Smooth muscle cell (in vitro differentiated cells): ENCODE measurements around the gene SLC16A11. TPM values are rescaled to one million over a fixed set of nuclear protein-coding genes. Genes with fewer than 3 reads are reported as not detected.

Experiments
- DNase-seq: peaks from one replicate; lab custom pipeline; 2025; ENCODE audit not compliant: unreplicated experiment; lab: John Stamatoyannopoulos, UW
- H2AFZ ChIP-seq: fragments of 200-600 bp; sonication (generic); 2 replicates; pipeline ENCODE4 v1.6.0; 2016; ENCODE audit warnings: antibody characterized with exemption, low read depth, mild to moderate bottlenecking
- H3F3A ChIP-seq: fragments of 200-600 bp; sonication (generic); 2 replicates; pipeline ENCODE4 v1.6.0; 2017; ENCODE audit warnings: antibody characterized with exemption, low read depth
- H3K27ac ChIP-seq: fragments of 200-600 bp; sonication (generic); 2 replicates; pipeline ENCODE4 v1.5.1; 2016; ENCODE audit warnings: low read depth, mild to moderate bottlenecking
- H3K27me3 ChIP-seq: fragments of 200-600 bp; sonication (generic); 2 replicates; pipeline ENCODE4 v1.6.1; 2016; ENCODE audit warnings: low read depth, mild to moderate bottlenecking
- H3K36me3 ChIP-seq: fragments of 200-600 bp; sonication (generic); 2 replicates; pipeline ENCODE4 v1.5.1; 2016; ENCODE audit warnings: low read depth
- H3K4me1 ChIP-seq: fragments of 200-600 bp; sonication (generic); 2 replicates; pipeline ENCODE4 v1.5.1; 2016; ENCODE audit warnings: low read depth
- H3K4me2 ChIP-seq: fragments of 200-600 bp; sonication (generic); 2 replicates; pipeline ENCODE4 v1.6.0; 2016; ENCODE audit warnings: mild to moderate bottlenecking
- H3K4me3 ChIP-seq: fragments of 200-600 bp; sonication (generic); 2 replicates; pipeline ENCODE4 v1.5.1; 2016; ENCODE audit warnings: mild to moderate bottlenecking
- H3K79me2 ChIP-seq: fragments of 200-600 bp; sonication (generic); 2 replicates; pipeline ENCODE4 v1.6.0; 2016; ENCODE audit warnings: low read depth, mild to moderate bottlenecking
- H3K9ac ChIP-seq: fragments of 200-600 bp; sonication (generic); 2 replicates; pipeline ENCODE4 v1.6.0; 2016; ENCODE audit warnings: low read depth
- H3K9me3 ChIP-seq: fragments of 200-600 bp; sonication (generic); replicated peaks from 2 replicates; pipeline ENCODE4 v1.5.1; 2016; ENCODE audit warnings: low read depth
- H4K20me1 ChIP-seq: fragments of 200-600 bp; sonication (generic); 2 replicates; pipeline ENCODE4 v1.6.0; 2016; ENCODE audit warnings: low read depth
- CTCF ChIP-seq: fragments of 200-600 bp; sonication (generic); IDR thresholded peaks from 2 replicates; pipeline ENCODE4 v1.5.1; 2017; ENCODE audit warnings: borderline replicate concordance, mild to moderate bottlenecking, antibody characterized with exemption; ENCODE audit not compliant: insufficient read depth, poor library complexity, severe bottlenecking
- WGBS: methylation state at CpG from one replicate; pipeline ENCODE4 v1.1.7; 2016; ENCODE audit warnings: low lambda C conversion rate; 5-methylcytosine and 5-hydroxymethylcytosine counted together
- polyA plus RNA-seq: library from polyadenylated mRNA; unstranded; fragments of >200 nt; fragmentation: Nextera tagmentation; extraction: Ambion mirVana; gene quantifications from 2 replicates; pipeline ENCODE4 v1.2.1, GENCODE V29; 2016
- total RNA-seq: library from RNA; depleted of rRNA; stranded (reverse); fragments of >200 nt; gene quantifications from 2 replicates; pipeline ENCODE4 v1.2.3, GENCODE V29; 2014

SLC16A11 gene
- total and polyA plus RNA-seq, 2 experiments from 2014 or later: 0.36 to 0.80 TPM

GRCh38 chr17:7034955-7035590, 8.8 kb downstream of the SLC16A11 start:
- Histone ChIP-seq H2AFZ (peak overlapping the region; percentile 74), H3K79me2 (no peaks in the 10 kb centered on the region), H3K27ac (peak overlapping the region; percentile 43), H3F3A (peaks cover 4% of the 10 kb centered on the region), H3K4me1 (peaks cover 4% of the 10 kb centered on the region), H3K4me3 (peak overlapping the region; percentile 68), H3K36me3 (no peaks in the 10 kb centered on the region), H3K4me2 (peak overlapping the region; percentile 94), H3K27me3 (no peaks in the 10 kb centered on the region), H4K20me1 (no peaks in the 10 kb centered on the region), H3K9ac (peak overlapping the region; percentile 19), H3K9me3 (no peaks in the 10 kb centered on the region)
- DNase-seq: no peak
- 27% methylated on average over 7 of the region's 7 CpGs for WGBS
- TF ChIP-seq CTCF: no peak

- Histone ChIP-seq H3K4me2 (no peak overlapping the region), H3K27ac (no peak overlapping the region), H3K9ac (no peak overlapping the region), H2AFZ (no peak overlapping the region), H3K4me1 (no peaks in the 10 kb centered on the region), H3K79me2 (no peaks in the 10 kb centered on the region), H3F3A (no peaks in the 10 kb centered on the region), H3K4me3 (no peak overlapping the region), H4K20me1 (no peaks in the 10 kb centered on the region), H3K36me3 (no peaks in the 10 kb centered on the region), H3K27me3 (no peaks in the 10 kb centered on the region), H3K9me3 (no peaks in the 10 kb centered on the region)
- DNase-seq: no peak
- WGBS: 92% methylated on average over 8 of the region's 8 CpGs
- no peak for TF ChIP-seq CTCF
Observed at GRCh38 chr17:7029659-7030058, 14.2 kb downstream of the SLC16A11 start.

GRCh38 chr17:7029096-7029495, 14.8 kb downstream of the SLC16A11 start:
- Histone ChIP-seq H3K27me3 (no peaks in the 10 kb centered on the region), H3F3A (no peaks in the 10 kb centered on the region), H3K4me3 (no peak overlapping the region), H3K4me2 (no peak overlapping the region), H4K20me1 (no peaks in the 10 kb centered on the region), H3K36me3 (no peaks in the 10 kb centered on the region), H3K9ac (no peak overlapping the region), H3K9me3 (no peaks in the 10 kb centered on the region), H2AFZ (no peak overlapping the region), H3K4me1 (no peaks in the 10 kb centered on the region), H3K79me2 (no peaks in the 10 kb centered on the region), H3K27ac (no peak overlapping the region)
- DNase-seq: no peak
- WGBS: 89% methylated on average over 3 of the region's 3 CpGs
- no peak for TF ChIP-seq CTCF

- H3K9me3 ChIP-seq: no peaks in the 10 kb centered on the region
- H3K36me3 ChIP-seq: no peaks in the 10 kb centered on the region
- no peaks in the 10 kb centered on the region for H4K20me1 ChIP-seq
- H3K4me1 ChIP-seq: no peaks in the 10 kb centered on the region
- no peak for TF ChIP-seq CTCF
- H3K27me3 ChIP-seq: peaks cover 12% of the 10 kb centered on the region
- 96% methylated on average over 13 of the region's 13 CpGs for WGBS
- H3K9ac ChIP-seq: no peak overlapping the region
- DNase-seq: no peak
- H2AFZ ChIP-seq: no peak overlapping the region
- no peaks in the 10 kb centered on the region for H3K79me2 ChIP-seq
- H3K4me3 ChIP-seq: no peak overlapping the region
- H3F3A ChIP-seq: no peaks in the 10 kb centered on the region
- no peak overlapping the region for H3K4me2 ChIP-seq
- no peak overlapping the region for H3K27ac ChIP-seq
Observed at GRCh38 chr17:7027335-7027734, 16.6 kb downstream of the SLC16A11 start.
